Heart right ventricle (tissue), 16 donors: ENCODE measurements around the gene HNRNPM. TPM values are rescaled to one million over a fixed set of nuclear protein-coding genes. Genes with fewer than 3 reads are reported as not detected.
A peak's percentile ranks its signal among the peaks of the same experiment; 100 is the strongest.

Source experiments
- ATAC-seq, 8 donors: fragments of 200-7000 bp; cut with Tn5 transposase; one replicate each; pipeline ENCODE4 v1.9.1; 2020; ENCODE audit warnings: mild to moderate bottlenecking in 8 of 8, moderate library complexity in 8 of 8, moderate number of reproducible peaks in 1 of 8
- DNase-seq, 2 donors: peaks; one replicate each; pipeline ENCODE4 v3.0.0-alpha.2; 2020
- H3K27ac ChIP-seq, 10 donors: fragments of 200-600 bp; sonication (generic) in 2 of 10; one replicate each; pipeline versions ENCODE4 v1.5.0 to v1.8.0; 2020 to 2022; ENCODE audit warnings: mild to moderate bottlenecking in 3 of 10
- H3K27me3 ChIP-seq, 7 donors: fragments of 200-600 bp; one replicate each; pipeline ENCODE4 v1.8.0; 2021 to 2022; ENCODE audit warnings: mild to moderate bottlenecking in 2 of 7
- H3K36me3 ChIP-seq, 9 donors: fragments of 200-600 bp; sonication (generic) in 1 of 9; one replicate each; pipeline versions ENCODE4 v1.5.0 to v1.8.0; 2020 to 2022; ENCODE audit warnings: mild to moderate bottlenecking in 2 of 9
- H3K4me1 ChIP-seq, 9 donors: fragments of 200-600 bp; sonication (generic) in 1 of 9; one replicate each; pipeline versions ENCODE4 v1.5.0 to v1.8.0; 2020 to 2022; ENCODE audit warnings: mild to moderate bottlenecking in 4 of 9
- H3K4me3 ChIP-seq, 10 donors: fragments of 200-600 bp; sonication (generic) in 2 of 10; one replicate each; pipeline versions ENCODE4 v1.5.0 to v1.8.0; 2020 to 2022; ENCODE audit warnings: mild to moderate bottlenecking in 7 of 10, moderate library complexity in 2 of 10
- H3K9me3 ChIP-seq, 11 donors: fragments of 200-600 bp in 10 of 11; sonication (generic) in 2 of 11; one replicate each; pipeline versions ENCODE4 v1.5.0 to v1.8.0; 2013 to 2022; ENCODE audit warnings: mild to moderate bottlenecking in 2 of 11, control low read depth in 1 of 11, moderate library complexity in 1 of 11
- CTCF ChIP-seq, 9 donors: fragments of 200-600 bp; sonication (generic) in 2 of 9; IDR thresholded peaks; one replicate each; pipeline versions ENCODE4 v1.5.0 to v1.8.0; 2021 to 2022; ENCODE audit warnings: antibody characterized with exemption in 9 of 9, mild to moderate bottlenecking in 5 of 9, moderate library complexity in 1 of 9
- WGBS, 2 donors: extraction: QIAGEN DNeasy Blood & Tissue Kit; methylation state at CpG; one replicate each; pipeline ENCODE4 v1.1.7; 2013; ENCODE audit warnings: inconsistent platforms in 1 of 2; 5-methylcytosine and 5-hydroxymethylcytosine counted together
- intact Hi-C, 10 donors: fragments of 100-400 bp; cut with DNase I; formaldehyde crosslinking; loops; one replicate each; pipeline versions ENCODE4 v1.11.1 to v1.14.2; 2022
- polyA plus RNA-seq, 2 donors: library from polyadenylated mRNA; stranded (reverse); fragments of 200-250 nt; gene quantifications; one replicate each; pipeline ENCODE4 v1.2.3, GENCODE V29; 2013
- total RNA-seq, 10 donors: library from RNA; stranded (reverse); fragmentation: NEBNext Ultra II Directional in 3 of 10; extraction: Animal tissue kit (Norgen Biotek cat#: 25700) in 3 of 10; gene quantifications; one replicate each; pipeline versions ENCODE4 v1.2.1 to v1.2.4, GENCODE V29; 2021 to 2023
- donor health status: Arrhythmogenic right ventricular cardiomyopathy.
- donor health status: ischemic (EF 13 %, LVEDD 7.1; RV severe dilation, severe dysfunction).
- donor health status: healthy with polysubstance abuse.
- donor health status: DM: no; HTN: yes; CAD: no.
- donor health status: DM: no; HTN: no; CAD: no.
- donor health status: ischemic (EF 25% LVEDD 6.9; RV normal size, moderate dysfunction).
- donor health status: ischemic (EF 25% LVEDD 5.7; RV mildly dilated, moderate dysfunction).
- donor health status: healthy.
- donor health status: DM: yes; HTN: yes; CAD: no.
- donor health status: Ischemic cardiomyopathy.
- donor health status: ischemic (EF 35%, LVEDD 5.7; RV mildly dilated, moderate dysfunction).
- donor health status: nonischemic (EF 11% LVEDD 7.7; RV severe dilation, severe dysfunction).
- donor health status: DM: yes; HTN: yes; CAD: no.
- donor health status: PGD.
- donor health status: ischemic (EF 29% LVEDD 5.4; RV normal size, mild dysfunction).
- donor health status: nonischemic (EF 23%, LVEDD 6.1; RV moderate dilation, normal function).

HNRNPM gene
- total and polyA plus RNA-seq, 12 donors = 48.5 to 127 (median 93.9) TPM

GRCh38 chr19:8504171-8504570 lies 59.4 kb downstream of the HNRNPM start:
- Histone ChIP-seq H3K4me3 (no peak overlapping the region), H3K9me3 (no peaks in the 10 kb centered on the region), H3K4me1 (peaks cover 2 to 68% (median 14%) of the 10 kb centered on the region in 9 donors), H3K27me3 (no peaks in the 10 kb centered on the region), H3K36me3 (peaks cover 0 to 7% (median 0%) of the 10 kb centered on the region in 9 donors), H3K27ac (peak overlapping the region in 1 of 10 donors; percentile 58)
- intact Hi-C loops = loop anchor here in 3 of 10 donors (10.0 kb wide), 3 partner anchors 59 to 149 kb away; partner anchors contain the start of genes HNRNPM (in 1 of the 3) and MARCHF2 (in 1 of the 3)
- DNase-seq = no peak
- no peak for ATAC-seq
- no peak for TF ChIP-seq CTCF (IDR thresholded peaks at IDR 0.05)
- WGBS, 2 donors = 85 to 87% methylated on average over 7 of the region's 7 CpGs

GRCh38 chr19:8504919-8505318 lies 60.1 kb downstream of the HNRNPM start:
- H3K27ac ChIP-seq = peak overlapping the region in 1 of 10 donors; percentile 58
- H3K9me3 ChIP-seq = no peaks in the 10 kb centered on the region
- DNase-seq = no peak
- no peak overlapping the region for H3K4me3 ChIP-seq
- no peak for TF ChIP-seq CTCF (IDR thresholded peaks at IDR 0.05)
- intact Hi-C loops = loop anchor here (5.0 to 10.0 kb wide), 7 partner anchors 60 to 238 kb away; partner anchors contain the start of genes MARCHF2 (in 7 of the 10) and HNRNPM (in 1 of the 10)
- H3K27me3 ChIP-seq = no peaks in the 10 kb centered on the region
- H3K4me1 ChIP-seq = peaks cover 2 to 64% (median 14%) of the 10 kb centered on the region in 9 donors
- H3K36me3 ChIP-seq = peaks cover 0 to 14% (median 0%) of the 10 kb centered on the region in 9 donors
- ATAC-seq = no peak
- WGBS, 2 donors = 78 to 84% methylated on average over 6 of the region's 6 CpGs

GRCh38 chr19:8505680-8506401 lies 61.1 kb downstream of the HNRNPM start:
- DNase-seq (peak; percentile 78 to 86), ATAC-seq (peak; percentile 85 to 92 (median 90))
- intact Hi-C loops = loop anchor here (1.0 to 10.0 kb wide), 9 partner anchors 61 to 239 kb away; partner anchors contain the start of genes MARCHF2 (in 7 of the 10) and HNRNPM (in 1 of the 10)
- 0% methylated on average over 55 to 56 of the region's 56 CpGs for WGBS, 2 donors
- H3K27me3 ChIP-seq = no peaks in the 10 kb centered on the region
- peaks cover 2 to 55% (median 14%) of the 10 kb centered on the region in 9 donors for H3K4me1 ChIP-seq
- H3K27ac ChIP-seq = peak overlapping the region in 8 of 10 donors; percentile 13 to 58 (median 35)
- peak overlapping the region; percentile 23 to 70 (median 62) for H3K4me3 ChIP-seq
- no peaks in the 10 kb centered on the region for H3K9me3 ChIP-seq
- TF ChIP-seq CTCF (IDR thresholded peaks at IDR 0.05) = peak; percentile 80 to 97 (median 89)
- H3K36me3 ChIP-seq = peaks cover 0 to 22% (median 0%) of the 10 kb centered on the region in 9 donors

- peak overlapping the region in 7 of 10 donors; percentile 13 to 58 (median 45) for H3K27ac ChIP-seq
- DNase-seq (no peak), ATAC-seq (peak in 7 of 8 donors; percentile 4 to 61 (median 7))
- WGBS, 2 donors = 20 to 22% methylated on average over 18 of the region's 18 CpGs
- H3K27me3 ChIP-seq = no peaks in the 10 kb centered on the region
- peaks cover 0 to 28% (median 0%) of the 10 kb centered on the region in 9 donors for H3K36me3 ChIP-seq
- peak in 2 of 9 donors; percentile 3 to 51 for TF ChIP-seq CTCF (IDR thresholded peaks at IDR 0.05)
- intact Hi-C loops = loop anchor here (1.0 to 10.0 kb wide), 9 partner anchors 62 to 239 kb away; partner anchors contain the start of genes MARCHF2 (in 7 of the 10) and HNRNPM (in 1 of the 10)
- H3K9me3 ChIP-seq = no peaks in the 10 kb centered on the region
- H3K4me3 ChIP-seq = peak overlapping the region; percentile 23 to 70 (median 62)
- peaks cover 2 to 48% (median 14%) of the 10 kb centered on the region in 9 donors for H3K4me1 ChIP-seq
Observed at GRCh38 chr19:8506402-8506957, 61.7 kb downstream of the HNRNPM start.
